Right lobe of liver (tissue), 6 donors: ENCODE results near the gene PSORS1C2. TPM values are rescaled to one million over a fixed set of nuclear protein-coding genes. Genes with fewer than 3 reads are reported as not detected.

Experiments used
- ATAC-seq, 4 donors: fragments of 200-7000 bp; cut with Tn5 transposase; one replicate each; pipeline ENCODE4 v1.9.1; 2020; ENCODE audit warnings: mild to moderate bottlenecking in 4 of 4, moderate library complexity in 4 of 4
- DNase-seq, 3 donors: peaks; one replicate each; pipeline ENCODE4 v3.0.0-alpha.2; 2020
- H3K27ac ChIP-seq, 3 donors: fragments of 200-600 bp; one replicate each; pipeline ENCODE4 v1.8.0; 2022
- H3K27me3 ChIP-seq, 2 donors: fragments of 200-600 bp; one replicate each; pipeline ENCODE4 v1.8.0; 2022
- H3K36me3 ChIP-seq, 4 donors: fragments of 200-600 bp; sonication (generic) in 1 of 4; one replicate each; pipeline versions ENCODE4 v1.5.1 to v1.8.0; 2017 to 2022; ENCODE audit warnings: control low read depth in 1 of 4
- H3K4me1 ChIP-seq, 4 donors: fragments of 200-600 bp; sonication (generic) in 1 of 4; one replicate each; pipeline versions ENCODE4 v1.5.1 to v1.8.0; 2017 to 2022; ENCODE audit warnings: control low read depth in 1 of 4
- H3K4me3 ChIP-seq, 3 donors: fragments of 200-600 bp; one replicate each; pipeline ENCODE4 v1.8.0; 2022
- H3K9me3 ChIP-seq, 4 donors: fragments of 200-600 bp; sonication (generic) in 1 of 4; one replicate each; pipeline versions ENCODE4 v1.5.1 to v1.8.0; 2017 to 2022; ENCODE audit warnings: control low read depth in 1 of 4
- CTCF ChIP-seq, 4 donors: fragments of 200-600 bp in 3 of 4; fragments of 450-650 bp in 1 of 4; IDR thresholded peaks; one replicate each; pipeline versions ENCODE4 v1.5.1 to v1.8.0; 2016 to 2022; ENCODE audit warnings: antibody characterized with exemption in 4 of 4, mild to moderate bottlenecking in 2 of 4
- POLR2A ChIP-seq: fragments of 450-650 bp; IDR thresholded peaks from one replicate; pipeline ENCODE4 v1.6.1; 2017; ENCODE audit warnings: antibody characterized with exemption, mild to moderate bottlenecking
- WGBS: methylation state at CpG from one replicate; pipeline ENCODE4 v1.1.6; 2018; ENCODE audit warnings: low coverage, low lambda C conversion rate; ENCODE audit not compliant: insufficient coverage; ENCODE audit errors: missing lambda C conversion rate; 5-methylcytosine and 5-hydroxymethylcytosine counted together
- intact Hi-C, 2 donors: fragments of 100-400 bp; cut with DNase I; formaldehyde crosslinking; loops; one replicate each; pipeline versions ENCODE4 v1.11.2 to v1.14.1; 2022
- total RNA-seq, 6 experiments: library from RNA; depleted of rRNA in 2 of 6; stranded (reverse); fragments of >200 nt in 2 of 6; fragmentation: NEBNext Ultra II Directional in 3 of 6; extraction: Animal tissue kit (Norgen Biotek cat#: 25700) in 3 of 6; gene quantifications; one replicate each; pipeline versions ENCODE4 v1.1.0 to v1.2.4, GENCODE V29; 2016 to 2023
- donor health status: DM: no; HTN: yes; CAD: no.
- donor health status: DM: no; HTN: no; CAD: no.
- donor health status: DM: no; HTN: no; CAD: no.
- donor health status: DM: no; HTN: yes; CAD: no.
- donor health status: DM: no; HTN: yes; CAD: no.

Gene PSORS1C2
- total RNA-seq, 6 experiments from 2014 or later: not detected

DNA sequence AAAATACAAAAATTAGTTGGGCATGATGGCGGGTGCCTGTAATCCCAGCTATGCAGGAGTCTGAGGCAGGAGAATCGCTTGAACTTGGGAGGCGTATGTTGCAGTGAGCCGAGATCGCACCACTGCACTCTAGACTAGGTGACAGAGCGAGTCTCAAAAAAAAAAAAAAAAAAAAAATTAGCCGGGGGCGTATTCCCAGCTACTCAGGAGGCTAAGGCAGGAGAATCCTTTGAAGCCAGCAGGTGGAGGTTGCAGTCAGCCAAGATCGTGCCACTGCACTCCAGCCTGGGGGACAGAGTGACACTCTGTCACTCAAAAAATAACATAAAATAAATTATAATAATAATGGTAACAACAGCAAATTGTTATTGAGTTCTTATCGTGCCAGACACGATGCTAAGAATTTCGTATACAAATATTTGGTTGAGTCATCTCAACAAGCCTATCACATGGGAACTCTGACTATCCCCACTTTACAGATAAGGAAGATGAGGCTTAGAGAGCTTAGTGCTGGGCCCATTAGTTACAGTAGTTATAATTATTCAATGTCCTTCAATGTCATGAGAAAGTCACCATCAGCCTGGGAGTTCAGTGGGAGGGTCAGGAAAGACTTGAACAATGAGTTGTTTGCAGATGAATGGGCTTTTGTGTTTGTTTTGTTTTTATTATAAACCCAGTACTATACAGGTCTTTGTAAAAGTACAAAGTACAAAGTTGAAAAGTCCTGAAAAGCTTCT lies 45.9 kb downstream of the PSORS1C2 start:
- DNase-seq: no peak
- Histone ChIP-seq H3K4me3 (no peak overlapping the region), H3K4me1 (no peaks in the 10 kb centered on the region), H3K27me3 (no peaks in the 10 kb centered on the region), H3K9me3 (no peaks in the 10 kb centered on the region), H3K27ac (no peak overlapping the region), H3K36me3 (no peaks in the 10 kb centered on the region)
- intact Hi-C loops: no loop called here
- TF ChIP-seq POLR2A: no peak
- no peak for TF ChIP-seq CTCF (IDR thresholded peaks at IDR 0.05)
- no peak for ATAC-seq
- WGBS: 55% methylated on average over 7 of the region's 12 CpGs

- 65% methylated on average over 1 of the region's 2 CpGs for WGBS
- no peak overlapping the region for H3K27ac ChIP-seq
- DNase-seq: no peak
- TF ChIP-seq CTCF (IDR thresholded peaks at IDR 0.05) (no peak), POLR2A (no peak)
- intact Hi-C loops: no loop called here
- peaks cover 0 to 3% (median 0%) of the 10 kb centered on the region in 4 donors for H3K4me1 ChIP-seq
- no peaks in the 10 kb centered on the region for H3K27me3 ChIP-seq
- H3K4me3 ChIP-seq: no peak overlapping the region
- ATAC-seq: no peak
- no peaks in the 10 kb centered on the region for H3K9me3 ChIP-seq
- H3K36me3 ChIP-seq: no peaks in the 10 kb centered on the region
Observed at GRCh38 chr6:31092238-31092637, 46.6 kb downstream of the PSORS1C2 start.

- Histone ChIP-seq H3K27me3 (no peaks in the 10 kb centered on the region), H3K4me3 (no peak overlapping the region), H3K27ac (no peak overlapping the region), H3K4me1 (peaks cover 0 to 4% (median 0%) of the 10 kb centered on the region in 4 donors), H3K9me3 (no peaks in the 10 kb centered on the region), H3K36me3 (no peaks in the 10 kb centered on the region)
- TF ChIP-seq CTCF (IDR thresholded peaks at IDR 0.05) (no peak), POLR2A (no peak)
- ATAC-seq (no peak), DNase-seq (no peak)
- intact Hi-C loops: no loop called here
- WGBS: 45% methylated on average over 3 of the region's 3 CpGs
Observed at GRCh38 chr6:31091680-31092079, 47.2 kb downstream of the PSORS1C2 start.

- no peak for ATAC-seq
- intact Hi-C loops: no loop called here
Observed at GRCh38 chr6:31090973-31091364, 47.9 kb downstream of the PSORS1C2 start.

More at GRCh38 chr6:31090973-31091364, 47.9 kb downstream of the PSORS1C2 start:
- 92% methylated on average over 6 of the region's 6 CpGs for WGBS
- Histone ChIP-seq H3K9me3 (no peaks in the 10 kb centered on the region), H3K4me3 (no peak overlapping the region), H3K36me3 (no peaks in the 10 kb centered on the region), H3K4me1 (peaks cover 0 to 4% (median 0%) of the 10 kb centered on the region in 4 donors), H3K27me3 (no peaks in the 10 kb centered on the region), H3K27ac (no peak overlapping the region)
- DNase-seq: no peak
- no peak for TF ChIP-seq CTCF (IDR thresholded peaks at IDR 0.05)
- no peak for TF ChIP-seq POLR2A
